HEK293T (cell line): ENCODE data around the gene RANGAP1.

Experiments used
- CTCF ChIA-PET: fragments of 350-600 bp; formaldehyde crosslinking; extraction: SDS; loops from one replicate; lab custom pipeline; 2021; ENCODE audit warnings: antibody characterized with exemption, inconsistent platforms; lab: Yijun Ruan, JAX
- POLR2A ChIA-PET: fragments of 350-600 bp; formaldehyde crosslinking; extraction: SDS; loops from one replicate; lab custom pipeline; 2020; ENCODE audit warnings: antibody characterized with exemption, inconsistent platforms; lab: Yijun Ruan, JAX
- DNase-seq: peaks from one replicate; pipeline ENCODE4 v3.0.0; 2012; ENCODE audit warnings: mixed read lengths; ENCODE audit errors: extremely low spot score
- ARNT ChIP-seq: fragments of 450-650 bp; IDR thresholded peaks from 2 replicates; pipeline ENCODE4 v1.6.1; 2017; ENCODE audit warnings: mild to moderate bottlenecking
- BHLHE40 ChIP-seq: fragments of 450-650 bp; IDR thresholded peaks from 2 replicates; pipeline ENCODE4 v1.6.1; 2016; ENCODE audit warnings: mild to moderate bottlenecking, moderate library complexity, borderline replicate concordance
- CTBP1 ChIP-seq: fragments of 450-650 bp; IDR thresholded peaks from 2 replicates; pipeline ENCODE4 v1.6.1; 2016; ENCODE audit warnings: borderline replicate concordance
- ELF4 ChIP-seq: fragments of 450-650 bp; IDR thresholded peaks from 2 replicates; pipeline ENCODE4 v1.6.1; 2017; ENCODE audit warnings: antibody characterized with exemption
- FOXA1 ChIP-seq: fragments of 450-650 bp; IDR thresholded peaks from 2 replicates; pipeline ENCODE4 v1.6.1; 2016; ENCODE audit warnings: mild to moderate bottlenecking
- FOXK2 ChIP-seq: fragments of 450-650 bp; IDR thresholded peaks from 2 replicates; pipeline ENCODE4 v1.6.1; 2016; ENCODE audit warnings: mild to moderate bottlenecking
- FOXM1 ChIP-seq: fragments of 450-650 bp; IDR thresholded peaks from 2 replicates; pipeline ENCODE4 v1.6.1; 2017; ENCODE audit warnings: mild to moderate bottlenecking, borderline replicate concordance
- HDGF ChIP-seq: fragments of 450-650 bp; IDR thresholded peaks from 2 replicates; pipeline ENCODE4 v1.6.1; 2017; ENCODE audit warnings: antibody characterized with exemption, borderline replicate concordance
- L3MBTL2 ChIP-seq: fragments of 450-650 bp; conservative IDR thresholded peaks from 2 replicates; pipeline ENCODE4 v1.6.1; 2016; ENCODE audit warnings: mild to moderate bottlenecking
- LEF1 ChIP-seq: fragments of 450-650 bp; IDR thresholded peaks from 2 replicates; pipeline ENCODE4 v1.6.1; 2017; ENCODE audit warnings: mild to moderate bottlenecking, borderline replicate concordance
- NFRKB ChIP-seq: fragments of 450-650 bp; IDR thresholded peaks from 2 replicates; pipeline ENCODE4 v1.6.1; 2016; ENCODE audit warnings: mild to moderate bottlenecking, moderate library complexity
- SP1 ChIP-seq: fragments of 450-650 bp; IDR thresholded peaks from 2 replicates; pipeline ENCODE4 v1.6.1; 2017
- SUZ12 ChIP-seq: fragments of 450-650 bp; IDR thresholded peaks from 2 replicates; pipeline ENCODE4 v1.6.1; 2016; ENCODE audit warnings: mild to moderate bottlenecking
- TARDBP ChIP-seq: fragments of 450-650 bp; IDR thresholded peaks from 2 replicates; pipeline ENCODE4 v1.6.1; 2016
- ZNF384 ChIP-seq: fragments of 450-650 bp; IDR thresholded peaks from 2 replicates; pipeline ENCODE4 v1.6.1; 2016
- TF ChIP-seq, protein P1 (sequence below): fragments of 450-650 bp; IDR thresholded peaks from 2 replicates; pipeline ENCODE4 v1.6.1; 2016

RANGAP1 gene

DNA sequence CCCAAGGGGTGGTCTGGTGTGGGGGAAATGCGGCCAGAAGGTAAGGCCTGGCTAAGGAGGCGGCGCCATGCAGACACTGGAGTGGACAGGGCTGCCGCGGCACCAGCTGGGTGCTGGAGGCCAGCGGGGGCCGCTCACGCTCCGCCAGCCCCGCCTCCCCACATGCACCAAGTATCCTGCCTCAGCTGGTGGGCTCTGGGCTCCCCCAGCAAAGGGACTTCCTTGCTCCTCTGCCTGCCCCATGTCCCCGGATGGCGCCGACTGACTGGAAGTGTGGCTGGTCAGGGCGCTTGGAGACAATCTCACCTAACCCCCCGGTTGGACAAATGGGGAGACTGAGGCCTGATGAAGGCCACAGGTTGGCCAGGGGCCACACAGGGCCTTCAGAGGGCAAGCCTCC is 37.7 kb downstream of the RANGAP1 start:
- TF ChIP-seq LEF1 (no peak), FOXA1 (no peak), HDGF (no peak), TARDBP (no peak), NFRKB (no peak), FOXM1 (no peak)
- TF ChIP-seq, protein P1, sequence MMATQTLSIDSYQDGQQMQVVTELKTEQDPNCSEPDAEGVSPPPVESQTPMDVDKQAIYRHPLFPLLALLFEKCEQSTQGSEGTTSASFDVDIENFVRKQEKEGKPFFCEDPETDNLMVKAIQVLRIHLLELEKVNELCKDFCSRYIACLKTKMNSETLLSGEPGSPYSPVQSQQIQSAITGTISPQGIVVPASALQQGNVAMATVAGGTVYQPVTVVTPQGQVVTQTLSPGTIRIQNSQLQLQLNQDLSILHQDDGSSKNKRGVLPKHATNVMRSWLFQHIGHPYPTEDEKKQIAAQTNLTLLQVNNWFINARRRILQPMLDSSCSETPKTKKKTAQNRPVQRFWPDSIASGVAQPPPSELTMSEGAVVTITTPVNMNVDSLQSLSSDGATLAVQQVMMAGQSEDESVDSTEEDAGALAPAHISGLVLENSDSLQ: no peak
- no peak for DNase-seq
- ChIA-PET POLR2A (no interaction called here), CTCF (no interaction called here)

DNA sequence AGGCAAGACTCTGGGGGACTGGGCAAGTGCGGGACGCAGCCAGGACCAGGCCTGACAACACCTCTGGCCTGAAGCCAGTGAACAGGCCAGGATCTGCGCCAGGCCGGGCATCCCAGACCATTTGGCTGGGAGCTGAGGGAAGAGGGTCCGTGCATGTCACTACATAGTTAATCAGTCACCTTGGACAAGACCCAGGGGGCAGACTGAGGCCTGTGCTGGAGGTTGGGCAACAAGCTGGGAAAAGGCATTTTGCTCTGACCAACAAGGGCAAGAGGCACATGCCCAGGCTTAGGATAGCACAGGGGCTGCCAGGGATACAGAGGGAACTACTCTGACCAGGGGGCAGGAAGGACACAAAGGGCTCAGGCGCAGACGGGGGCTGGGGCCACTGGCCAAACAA is 38.3 kb downstream of the RANGAP1 start:
- no peak for DNase-seq
- ChIA-PET POLR2A (no interaction called here), CTCF (no interaction called here)
- TF ChIP-seq NFRKB: no peak
- TF ChIP-seq BHLHE40: no peak
- no peak for TF ChIP-seq HDGF
- TF ChIP-seq FOXM1: no peak
- TF ChIP-seq ARNT: no peak
- TF ChIP-seq, protein P1: no peak
- TF ChIP-seq ZNF384: no peak
- TF ChIP-seq SUZ12: no peak
- TF ChIP-seq L3MBTL2: no peak
- no peak for TF ChIP-seq FOXK2
- TF ChIP-seq SP1: no peak
- TF ChIP-seq TARDBP: no peak
- no peak for TF ChIP-seq ELF4
- TF ChIP-seq FOXA1: no peak
- TF ChIP-seq LEF1: no peak
- TF ChIP-seq CTBP1: no peak

DNA sequence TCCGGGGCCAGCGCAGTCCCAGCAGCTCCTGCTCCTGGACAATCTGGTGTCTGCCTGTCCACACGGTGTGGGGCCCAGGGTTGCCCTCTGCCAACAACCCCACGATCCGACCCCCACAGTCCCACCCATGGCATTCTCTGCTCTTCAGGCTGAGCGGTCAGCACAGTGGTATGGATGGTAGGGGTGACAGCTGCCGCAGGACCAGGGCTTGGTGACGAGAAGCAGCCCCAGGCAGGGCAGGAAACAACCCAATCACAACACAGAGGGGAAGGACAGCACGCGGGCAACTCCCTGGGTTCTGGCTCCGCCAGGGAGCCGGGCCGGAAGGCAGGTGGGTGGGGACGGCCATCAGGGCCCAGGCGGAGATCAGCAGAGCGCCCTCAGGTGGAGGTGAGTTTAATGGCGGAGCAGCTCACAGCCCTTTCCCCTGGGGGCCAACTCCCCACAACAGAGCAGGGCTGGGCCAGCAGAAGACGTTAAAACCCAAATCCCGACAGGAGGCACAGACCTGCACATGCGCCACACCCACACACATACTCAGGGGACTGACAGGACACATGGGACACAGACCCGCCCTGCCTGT is 40.0 kb downstream of the RANGAP1 start:
- DNase-seq: peak; percentile 33
- TF ChIP-seq FOXM1 (no peak), ELF4 (no peak), L3MBTL2 (no peak), FOXA1 (no peak), ARNT (no peak), SP1 (no peak), LEF1 (no peak)
- POLR2A ChIA-PET: interaction anchor here (0.6 kb wide), 1 partner anchor 1153 kb away, joined by 3 read pairs; no protein-coding TSS in a partner anchor
- CTCF ChIA-PET: no interaction called here

DNA sequence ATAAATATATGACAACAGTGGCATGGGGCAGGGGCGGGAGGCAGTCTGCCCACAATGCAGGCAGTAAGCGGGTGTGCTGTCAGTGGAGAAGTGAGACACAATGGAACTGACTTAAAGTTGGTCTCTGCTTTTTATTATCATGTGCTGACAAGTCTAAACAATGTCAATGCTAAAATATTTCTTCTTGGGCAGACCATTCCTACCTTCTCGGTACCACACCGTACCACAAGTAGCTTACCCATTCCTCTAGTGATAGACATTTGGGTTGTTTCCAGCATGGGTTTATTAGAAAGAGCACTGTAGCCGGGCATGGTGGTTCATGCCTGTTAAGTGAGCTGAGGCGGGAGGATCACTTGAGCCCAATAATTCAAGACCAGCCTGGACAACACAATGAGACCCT is 42.6 kb downstream of the RANGAP1 start:
- no peak for DNase-seq
- POLR2A ChIA-PET: interaction anchor here (1.0 kb wide), 1 partner anchor 26 kb away, joined by 3 read pairs; no protein-coding TSS in a partner anchor
- CTCF ChIA-PET: no interaction called here

DNA sequence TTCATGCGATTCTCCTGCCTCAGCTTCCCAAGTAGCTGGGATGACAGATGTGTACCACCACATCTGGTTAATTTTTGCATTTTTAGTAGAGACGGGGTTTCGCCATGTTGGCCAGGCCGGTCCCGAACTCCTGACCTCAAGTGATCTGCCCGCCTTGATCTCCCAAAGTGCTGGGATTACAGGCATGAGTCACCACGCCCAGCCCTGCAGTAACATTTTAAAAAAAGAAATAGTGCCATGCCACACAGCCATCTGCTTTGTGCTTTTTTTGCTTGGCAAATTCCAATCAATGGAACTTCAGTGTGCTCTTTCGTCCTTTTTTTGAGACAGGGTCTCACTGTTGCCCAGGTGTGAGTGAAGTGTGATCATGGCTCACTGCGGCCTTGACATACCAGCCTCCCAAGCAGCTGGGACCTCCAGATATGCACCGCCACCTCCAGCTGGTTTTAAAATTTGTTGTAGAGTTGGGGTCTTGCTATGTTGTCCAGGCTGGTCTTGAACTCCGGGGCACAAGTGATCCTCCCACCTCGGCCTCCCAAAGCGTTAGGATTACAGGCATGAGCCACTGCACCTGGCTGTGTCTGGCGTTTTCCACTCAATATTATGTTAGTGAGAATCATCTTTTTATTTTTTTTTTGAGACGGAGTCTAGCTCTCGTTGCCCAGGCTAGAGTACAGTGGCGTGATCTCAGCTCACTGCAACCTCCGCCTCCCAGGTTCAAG is 43.4 kb downstream of the RANGAP1 start:
- CTCF ChIA-PET: no interaction called here
- no peak for DNase-seq
- POLR2A ChIA-PET: no interaction called here
- TF ChIP-seq ARNT: no peak
- TF ChIP-seq L3MBTL2: no peak
- no peak for TF ChIP-seq ZNF384
- TF ChIP-seq FOXK2: no peak
- no peak for TF ChIP-seq SUZ12
- TF ChIP-seq CTBP1: no peak
- no peak for TF ChIP-seq TARDBP
- no peak for TF ChIP-seq LEF1
- no peak for TF ChIP-seq ELF4
- TF ChIP-seq BHLHE40: no peak
- TF ChIP-seq NFRKB: no peak
- TF ChIP-seq FOXM1: no peak
- TF ChIP-seq, protein P1: no peak
- no peak for TF ChIP-seq HDGF
- no peak for TF ChIP-seq FOXA1
- TF ChIP-seq SP1: no peak

More for the DNA sequence above, 42.6 kb downstream of the RANGAP1 start:
- no peak for TF ChIP-seq ZNF384
- TF ChIP-seq L3MBTL2: no peak

DNA sequence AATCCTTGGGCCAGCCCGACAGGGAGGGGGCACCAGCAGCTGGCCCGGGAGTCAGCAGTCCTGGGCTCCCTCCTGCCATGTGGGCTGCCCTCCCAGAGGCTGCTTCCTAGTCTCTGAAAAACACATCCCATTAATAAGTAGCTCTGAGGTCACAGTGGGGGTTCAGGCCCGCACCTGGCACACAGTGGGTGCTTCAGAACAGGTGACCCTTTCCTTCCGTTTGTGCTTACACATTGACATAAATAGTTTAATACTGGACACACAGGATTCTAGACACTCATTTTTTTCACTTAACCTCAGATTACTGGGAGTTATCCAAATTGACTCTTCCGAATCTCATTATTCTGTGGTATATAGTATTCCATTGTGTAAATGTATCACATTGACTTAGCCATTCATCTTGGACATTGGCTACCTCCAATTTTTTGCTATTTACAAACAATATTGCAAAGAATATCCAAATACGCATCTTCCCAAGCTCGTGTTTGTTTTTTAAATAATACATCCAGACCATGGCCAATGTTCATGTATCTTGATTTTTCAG is 44.8 kb downstream of the RANGAP1 start:
- no peak for DNase-seq
- ChIA-PET POLR2A (no interaction called here), CTCF (no interaction called here)
- TF ChIP-seq SP1: no peak
- no peak for TF ChIP-seq ELF4
- TF ChIP-seq ARNT: no peak
- TF ChIP-seq NFRKB: no peak
- no peak for TF ChIP-seq HDGF
